ENCODE results near the gene GSC2.

DNA sequence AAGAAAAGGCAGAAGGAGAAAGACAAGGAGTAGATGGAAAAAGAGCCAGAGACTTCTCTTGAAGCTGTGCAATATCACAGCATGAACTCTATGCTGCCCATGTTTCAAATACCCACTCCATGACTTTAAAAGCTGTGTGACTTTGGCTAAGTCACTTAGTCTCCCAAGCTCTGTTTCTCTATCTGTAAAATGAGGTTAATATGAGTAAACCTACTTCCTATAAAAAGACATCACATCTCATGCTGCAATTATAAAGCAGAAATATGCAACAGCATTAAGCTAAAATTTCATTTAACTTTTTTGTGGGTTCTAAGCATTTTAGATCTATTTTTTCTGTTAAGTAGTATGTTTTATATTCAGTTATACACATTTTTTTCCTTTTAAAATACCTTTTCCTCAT lies 39.4 kb downstream of the GSC2 start:
- TF ChIP-seq EP300 (IDR thresholded peaks at IDR 0.05): no peak
- TF ChIP-seq POLR2A (IDR thresholded peaks at IDR 0.05): no peak
- TF ChIP-seq, protein P1, sequence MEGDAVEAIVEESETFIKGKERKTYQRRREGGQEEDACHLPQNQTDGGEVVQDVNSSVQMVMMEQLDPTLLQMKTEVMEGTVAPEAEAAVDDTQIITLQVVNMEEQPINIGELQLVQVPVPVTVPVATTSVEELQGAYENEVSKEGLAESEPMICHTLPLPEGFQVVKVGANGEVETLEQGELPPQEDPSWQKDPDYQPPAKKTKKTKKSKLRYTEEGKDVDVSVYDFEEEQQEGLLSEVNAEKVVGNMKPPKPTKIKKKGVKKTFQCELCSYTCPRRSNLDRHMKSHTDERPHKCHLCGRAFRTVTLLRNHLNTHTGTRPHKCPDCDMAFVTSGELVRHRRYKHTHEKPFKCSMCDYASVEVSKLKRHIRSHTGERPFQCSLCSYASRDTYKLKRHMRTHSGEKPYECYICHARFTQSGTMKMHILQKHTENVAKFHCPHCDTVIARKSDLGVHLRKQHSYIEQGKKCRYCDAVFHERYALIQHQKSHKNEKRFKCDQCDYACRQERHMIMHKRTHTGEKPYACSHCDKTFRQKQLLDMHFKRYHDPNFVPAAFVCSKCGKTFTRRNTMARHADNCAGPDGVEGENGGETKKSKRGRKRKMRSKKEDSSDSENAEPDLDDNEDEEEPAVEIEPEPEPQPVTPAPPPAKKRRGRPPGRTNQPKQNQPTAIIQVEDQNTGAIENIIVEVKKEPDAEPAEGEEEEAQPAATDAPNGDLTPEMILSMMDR (IDR thresholded peaks at IDR 0.05): no peak
- no peak for TF ChIP-seq POLR2AphosphoS5 (IDR thresholded peaks at IDR 0.05)
